Umbilical cord (tissue), 2 donors: Measurements from ENCODE around the gene SBNO2. TPM values are rescaled to one million over a fixed set of nuclear protein-coding genes. Genes with fewer than 3 reads are reported as not detected.

Experiments
- DNase-seq: peaks from one replicate; pipeline ENCODE4 v3.0.0-alpha.2; 2015; ENCODE audit warnings: low spot score
- total RNA-seq: library from RNA; depleted of rRNA; stranded (reverse); fragments of >200 nt; gene quantifications from one replicate; pipeline ENCODE4 v1.2.3, GENCODE V29; 2014; ENCODE audit warnings: low replicate concordance; ENCODE audit not compliant: insufficient read depth

Gene SBNO2
- total RNA-seq, 1 donor from 2014 or later: 21.7 TPM

- DNase-seq: no peak
Observed at GRCh38 chr19:1108291-1109031, 65.6 kb downstream of the SBNO2 start.

- no peak for DNase-seq
Observed at GRCh38 chr19:1107661-1108261, 66.3 kb downstream of the SBNO2 start.

GRCh38 chr19:1106841-1107660 is 67.0 kb downstream of the SBNO2 start:
- no peak for DNase-seq

- DNase-seq: no peak
Observed at GRCh38 chr19:1105873-1106840, 67.9 kb downstream of the SBNO2 start.

GRCh38 chr19:1105008-1105872 is 68.8 kb downstream of the SBNO2 start:
- DNase-seq: peak; percentile 44

GRCh38 chr19:1104311-1105007 is 69.6 kb downstream of the SBNO2 start:
- peak; percentile 55 for DNase-seq

GRCh38 chr19:1103708-1104310 is 70.3 kb downstream of the SBNO2 start, which contains the start of gene GPX4:
Gene GPX4, plus strand, starts transcription at chr19:1103994. Its CDS starts 50 bp downstream, at chr19:1104044.
- peak; percentile 100 for DNase-seq

- peak; percentile 61 for DNase-seq
Observed at GRCh38 chr19:1103132-1103707, 70.8 kb downstream of the SBNO2 start.

- DNase-seq: peak; percentile 83
Observed at GRCh38 chr19:1102407-1103131, 71.5 kb downstream of the SBNO2 start.

GRCh38 chr19:1101337-1101698 is 72.8 kb downstream of the SBNO2 start:
- DNase-seq: no peak

- peak; percentile 62 for DNase-seq
Observed at GRCh38 chr19:1098177-1099051, 75.7 kb downstream of the SBNO2 start.

- DNase-seq: no peak
Observed at GRCh38 chr19:1097810-1098176, 76.3 kb downstream of the SBNO2 start.

GRCh38 chr19:1094978-1095701 is 78.9 kb downstream of the SBNO2 start, which contains the start of gene POLR2E:
Gene POLR2E, minus strand, starts transcription at chr19:1095375. Its CDS starts 60 bp downstream, at chr19:1095315.
- DNase-seq: peak; percentile 99

- DNase-seq: no peak
Observed at GRCh38 chr19:1094655-1094977, 79.5 kb downstream of the SBNO2 start.

GRCh38 chr19:1093811-1094553 is 80.1 kb downstream of the SBNO2 start:
- no peak for DNase-seq

GRCh38 chr19:1093330-1093729 is 80.7 kb downstream of the SBNO2 start:
- DNase-seq: no peak
